ENCODE measurements around the gene DSCAM. TPM values are rescaled to one million over a fixed set of nuclear protein-coding genes. Genes with fewer than 3 reads are reported as not detected.

Gene DSCAM
- total RNA-seq, 1 donor from 2014 or later = not detected

DNA sequence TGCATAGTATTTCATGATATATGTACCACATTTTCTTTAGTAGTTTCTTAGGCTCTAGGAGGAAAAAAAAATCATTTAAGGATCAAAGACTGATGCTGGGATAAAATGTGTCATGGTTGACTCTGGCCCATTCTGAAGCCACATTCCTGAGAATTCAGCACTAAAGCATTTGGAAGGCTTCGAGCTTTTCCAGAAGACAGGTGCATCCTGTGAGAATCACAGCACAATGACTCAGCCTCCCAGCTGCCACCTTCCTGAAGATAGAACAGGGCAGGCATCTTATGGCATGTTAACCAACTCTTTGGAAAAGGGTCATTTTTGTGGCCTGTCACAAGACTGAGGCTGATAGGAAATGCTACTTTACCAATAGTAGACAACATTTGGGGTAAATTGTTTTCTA lies 619.9 kb downstream of the DSCAM start:
- Mint-ChIP-seq H3K27ac (ENCODE audit: unreplicated experiment) (no peak overlapping the region), H3K27me3 (ENCODE audit: unreplicated experiment) (no peaks in the 10 kb centered on the region), H3K4me1 (ENCODE audit: unreplicated experiment) (no peaks in the 10 kb centered on the region), H3K4me3 (ENCODE audit: unreplicated experiment) (no peak overlapping the region), H3K36me3 (ENCODE audit: unreplicated experiment) (no peaks in the 10 kb centered on the region), H3K9me3 (ENCODE audit: unreplicated experiment) (peaks cover 64% of the 10 kb centered on the region)
- DNase-seq (ENCODE audit: extremely low spot score, unreplicated experiment) = no peak
- TF ChIP-seq, protein P1, sequence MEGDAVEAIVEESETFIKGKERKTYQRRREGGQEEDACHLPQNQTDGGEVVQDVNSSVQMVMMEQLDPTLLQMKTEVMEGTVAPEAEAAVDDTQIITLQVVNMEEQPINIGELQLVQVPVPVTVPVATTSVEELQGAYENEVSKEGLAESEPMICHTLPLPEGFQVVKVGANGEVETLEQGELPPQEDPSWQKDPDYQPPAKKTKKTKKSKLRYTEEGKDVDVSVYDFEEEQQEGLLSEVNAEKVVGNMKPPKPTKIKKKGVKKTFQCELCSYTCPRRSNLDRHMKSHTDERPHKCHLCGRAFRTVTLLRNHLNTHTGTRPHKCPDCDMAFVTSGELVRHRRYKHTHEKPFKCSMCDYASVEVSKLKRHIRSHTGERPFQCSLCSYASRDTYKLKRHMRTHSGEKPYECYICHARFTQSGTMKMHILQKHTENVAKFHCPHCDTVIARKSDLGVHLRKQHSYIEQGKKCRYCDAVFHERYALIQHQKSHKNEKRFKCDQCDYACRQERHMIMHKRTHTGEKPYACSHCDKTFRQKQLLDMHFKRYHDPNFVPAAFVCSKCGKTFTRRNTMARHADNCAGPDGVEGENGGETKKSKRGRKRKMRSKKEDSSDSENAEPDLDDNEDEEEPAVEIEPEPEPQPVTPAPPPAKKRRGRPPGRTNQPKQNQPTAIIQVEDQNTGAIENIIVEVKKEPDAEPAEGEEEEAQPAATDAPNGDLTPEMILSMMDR (IDR thresholded peaks at IDR 0.05) = no peak

DNA sequence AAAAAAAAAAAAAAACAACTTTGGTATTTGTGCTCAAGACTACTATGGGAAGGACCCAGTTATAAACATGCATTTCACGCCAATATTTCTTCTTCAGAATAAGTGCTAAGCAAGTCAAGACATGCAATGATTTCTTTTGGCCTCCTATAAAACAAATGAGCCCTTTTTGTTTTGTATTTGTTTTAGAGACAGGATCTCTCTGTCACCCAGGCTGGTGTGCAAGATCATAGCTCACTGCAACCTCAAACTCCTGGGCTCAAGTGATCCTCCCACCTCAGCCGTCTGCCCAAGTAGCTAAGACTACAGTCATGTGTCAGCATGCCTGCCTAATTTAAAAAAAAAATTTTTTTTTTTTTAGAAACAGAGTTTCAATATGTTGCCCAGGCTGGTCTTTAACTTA lies 631.0 kb downstream of the DSCAM start:
- TF ChIP-seq, protein P1 (IDR thresholded peaks at IDR 0.05) = no peak
- H3K36me3 Mint-ChIP-seq (ENCODE audit: unreplicated experiment) = no peaks in the 10 kb centered on the region
- peaks cover 26% of the 10 kb centered on the region for H3K9me3 Mint-ChIP-seq (ENCODE audit: unreplicated experiment)
- DNase-seq (ENCODE audit: extremely low spot score, unreplicated experiment) = no peak
- no peak overlapping the region for H3K27ac Mint-ChIP-seq (ENCODE audit: unreplicated experiment)
- no peak overlapping the region for H3K4me3 Mint-ChIP-seq (ENCODE audit: unreplicated experiment)
- no peaks in the 10 kb centered on the region for H3K27me3 Mint-ChIP-seq (ENCODE audit: unreplicated experiment)
- H3K4me1 Mint-ChIP-seq (ENCODE audit: unreplicated experiment) = no peaks in the 10 kb centered on the region

DNA sequence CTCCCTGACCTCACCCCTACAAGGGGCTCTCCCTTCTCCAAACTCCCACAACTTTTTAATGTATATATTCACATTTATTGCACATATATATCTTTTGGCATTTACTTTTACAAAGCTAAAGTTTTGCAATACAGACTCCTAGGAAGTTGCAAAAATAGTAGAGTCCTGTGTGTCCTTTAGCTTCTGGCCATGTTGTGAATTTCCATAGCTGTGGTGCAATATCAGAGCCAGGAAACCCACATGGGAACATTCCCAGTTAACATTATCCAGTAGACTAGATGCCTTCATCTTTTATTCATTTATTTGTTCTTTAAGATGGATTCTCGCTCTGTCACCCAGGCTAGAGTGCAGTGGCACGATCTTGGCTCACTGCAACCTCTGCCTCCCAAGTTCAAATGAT lies 636.7 kb downstream of the DSCAM start:
- H3K36me3 Mint-ChIP-seq (ENCODE audit: unreplicated experiment) = no peaks in the 10 kb centered on the region
- no peaks in the 10 kb centered on the region for H3K27me3 Mint-ChIP-seq (ENCODE audit: unreplicated experiment)
- no peak overlapping the region for H3K27ac Mint-ChIP-seq (ENCODE audit: unreplicated experiment)
- H3K4me1 Mint-ChIP-seq (ENCODE audit: unreplicated experiment) = no peaks in the 10 kb centered on the region
- TF ChIP-seq, protein P1 (IDR thresholded peaks at IDR 0.05) = no peak
- no peak overlapping the region for H3K4me3 Mint-ChIP-seq (ENCODE audit: unreplicated experiment)
- DNase-seq (ENCODE audit: extremely low spot score, unreplicated experiment) = no peak
- peaks cover 32% of the 10 kb centered on the region for H3K9me3 Mint-ChIP-seq (ENCODE audit: unreplicated experiment)

DNA sequence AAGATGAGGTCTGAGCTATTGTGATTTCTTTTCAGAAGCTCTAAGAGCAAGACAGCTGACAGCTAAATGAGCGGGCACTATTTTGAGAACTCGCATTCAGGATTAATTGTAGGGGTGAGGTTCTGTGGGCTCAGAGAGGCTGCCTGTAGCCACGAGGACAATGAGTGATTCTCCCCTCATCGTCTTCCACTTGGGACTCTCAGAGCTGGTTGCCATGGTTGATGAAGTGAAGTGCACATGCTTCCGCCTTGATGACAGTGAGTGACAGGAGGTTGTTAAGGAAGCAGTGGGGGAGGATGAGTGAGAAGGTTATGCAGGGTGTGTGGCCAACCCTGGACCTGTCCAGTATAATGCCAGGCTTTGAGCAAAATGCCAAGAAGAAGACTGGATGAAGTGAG lies 638.0 kb downstream of the DSCAM start:
- no peaks in the 10 kb centered on the region for H3K4me1 Mint-ChIP-seq (ENCODE audit: unreplicated experiment)
- H3K27me3 Mint-ChIP-seq (ENCODE audit: unreplicated experiment) = no peaks in the 10 kb centered on the region
- no peak overlapping the region for H3K27ac Mint-ChIP-seq (ENCODE audit: unreplicated experiment)
- H3K9me3 Mint-ChIP-seq (ENCODE audit: unreplicated experiment) = peaks cover 27% of the 10 kb centered on the region
- H3K4me3 Mint-ChIP-seq (ENCODE audit: unreplicated experiment) = no peak overlapping the region
- H3K36me3 Mint-ChIP-seq (ENCODE audit: unreplicated experiment) = no peaks in the 10 kb centered on the region
- DNase-seq (ENCODE audit: extremely low spot score, unreplicated experiment) = no peak
- TF ChIP-seq, protein P1 (IDR thresholded peaks at IDR 0.05) = no peak

DNA sequence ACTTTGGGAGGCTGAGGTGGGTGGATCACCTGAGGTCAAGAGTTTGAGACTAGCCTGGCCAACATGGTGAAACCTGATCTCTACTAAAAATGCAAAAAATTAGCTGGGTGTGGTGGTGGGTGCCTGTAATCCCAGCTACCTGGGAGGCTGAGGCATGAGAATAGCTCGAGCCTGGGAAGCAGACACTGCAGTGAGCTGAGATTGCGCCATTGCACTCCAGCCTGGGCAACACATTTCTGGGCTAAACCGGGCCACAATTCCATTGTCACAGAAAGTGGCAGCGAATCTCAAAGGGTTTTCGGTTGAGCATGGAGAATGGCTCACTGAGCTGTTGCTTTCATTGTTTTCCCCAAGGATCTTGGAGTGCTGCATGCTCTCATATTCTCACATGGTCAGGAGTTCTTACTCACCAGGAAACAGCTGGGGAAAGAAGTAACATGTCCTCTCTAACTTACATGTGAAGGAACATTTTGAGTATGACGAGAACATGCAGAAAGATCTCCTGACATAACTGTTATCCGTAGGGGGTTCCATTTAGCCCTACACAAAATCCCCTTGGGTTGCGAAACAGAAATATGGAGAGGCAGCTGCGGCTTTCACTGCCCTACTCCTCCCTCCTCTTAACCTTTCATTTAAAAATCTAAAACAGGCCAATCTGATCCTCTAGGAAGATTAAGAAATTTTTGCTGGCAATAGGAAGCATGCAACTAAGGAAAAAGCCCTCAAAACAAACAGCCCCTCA lies 638.6 kb downstream of the DSCAM start:
- Mint-ChIP-seq H3K27me3 (ENCODE audit: unreplicated experiment) (no peaks in the 10 kb centered on the region), H3K4me1 (ENCODE audit: unreplicated experiment) (no peaks in the 10 kb centered on the region), H3K9me3 (ENCODE audit: unreplicated experiment) (peaks cover 23% of the 10 kb centered on the region), H3K36me3 (ENCODE audit: unreplicated experiment) (no peaks in the 10 kb centered on the region), H3K27ac (ENCODE audit: unreplicated experiment) (no peak overlapping the region), H3K4me3 (ENCODE audit: unreplicated experiment) (no peak overlapping the region)
- TF ChIP-seq, protein P1 (IDR thresholded peaks at IDR 0.05) = no peak
- DNase-seq (ENCODE audit: extremely low spot score, unreplicated experiment) = no peak

Measured in osteocyte (in vitro differentiated cells).